Measurements from ENCODE around the gene AIMP1.

The AIMP1 gene

DNA sequence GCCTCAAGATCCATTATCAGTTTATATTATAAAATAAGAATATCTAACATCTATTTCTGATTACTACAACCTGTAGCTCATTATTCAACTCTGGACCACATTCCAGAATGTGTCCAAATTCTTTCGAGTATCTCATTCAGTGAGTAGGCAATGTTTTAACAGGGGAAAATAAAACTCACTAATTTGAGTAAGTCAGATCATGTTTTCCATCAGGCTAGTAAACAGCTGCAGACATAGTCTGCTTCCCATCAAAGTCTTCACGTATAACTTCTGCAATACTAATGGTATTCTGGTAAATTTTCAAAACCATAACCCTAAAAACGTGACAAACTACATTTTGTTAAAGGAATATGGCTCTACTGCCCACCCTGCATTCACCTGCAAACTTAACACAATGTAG is 32.1 kb upstream of the AIMP1 start:
- H3K4me3 ChIP-seq (replicated peaks; ENCODE audit: low read depth, low read length): no peak overlapping the region
- DNase-seq (ENCODE audit: extremely low read depth, low read depth): no peak
- TF ChIP-seq, protein P1, sequence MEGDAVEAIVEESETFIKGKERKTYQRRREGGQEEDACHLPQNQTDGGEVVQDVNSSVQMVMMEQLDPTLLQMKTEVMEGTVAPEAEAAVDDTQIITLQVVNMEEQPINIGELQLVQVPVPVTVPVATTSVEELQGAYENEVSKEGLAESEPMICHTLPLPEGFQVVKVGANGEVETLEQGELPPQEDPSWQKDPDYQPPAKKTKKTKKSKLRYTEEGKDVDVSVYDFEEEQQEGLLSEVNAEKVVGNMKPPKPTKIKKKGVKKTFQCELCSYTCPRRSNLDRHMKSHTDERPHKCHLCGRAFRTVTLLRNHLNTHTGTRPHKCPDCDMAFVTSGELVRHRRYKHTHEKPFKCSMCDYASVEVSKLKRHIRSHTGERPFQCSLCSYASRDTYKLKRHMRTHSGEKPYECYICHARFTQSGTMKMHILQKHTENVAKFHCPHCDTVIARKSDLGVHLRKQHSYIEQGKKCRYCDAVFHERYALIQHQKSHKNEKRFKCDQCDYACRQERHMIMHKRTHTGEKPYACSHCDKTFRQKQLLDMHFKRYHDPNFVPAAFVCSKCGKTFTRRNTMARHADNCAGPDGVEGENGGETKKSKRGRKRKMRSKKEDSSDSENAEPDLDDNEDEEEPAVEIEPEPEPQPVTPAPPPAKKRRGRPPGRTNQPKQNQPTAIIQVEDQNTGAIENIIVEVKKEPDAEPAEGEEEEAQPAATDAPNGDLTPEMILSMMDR (IDR thresholded peaks at IDR 0.05; ENCODE audit: low read depth, low read length, missing control alignments): no peak

DNA sequence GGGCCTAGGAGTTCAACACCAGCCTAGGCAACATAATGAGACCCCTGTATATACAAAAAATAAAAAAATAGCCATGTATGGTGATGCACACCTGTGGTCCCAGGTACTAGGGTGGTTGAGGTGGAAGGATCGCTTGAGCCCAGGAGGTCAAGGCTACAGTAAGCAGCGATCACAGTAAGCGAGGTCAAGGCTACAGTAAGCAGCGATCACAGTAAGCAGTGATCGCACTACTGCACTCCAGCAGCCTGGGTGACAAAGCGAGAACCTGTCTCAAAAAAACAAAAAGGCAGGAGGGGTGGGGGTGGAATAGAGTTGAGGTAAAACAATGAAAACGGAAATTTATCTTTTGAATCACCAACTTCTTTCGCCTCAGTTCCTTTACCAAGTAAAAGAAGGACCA is 29.7 kb upstream of the AIMP1 start:
- no peak overlapping the region for H3K4me3 ChIP-seq (replicated peaks; ENCODE audit: low read depth, low read length)
- TF ChIP-seq, protein P1 (IDR thresholded peaks at IDR 0.05; ENCODE audit: low read depth, low read length, missing control alignments): no peak
- DNase-seq (ENCODE audit: extremely low read depth, low read depth): no peak

DNA sequence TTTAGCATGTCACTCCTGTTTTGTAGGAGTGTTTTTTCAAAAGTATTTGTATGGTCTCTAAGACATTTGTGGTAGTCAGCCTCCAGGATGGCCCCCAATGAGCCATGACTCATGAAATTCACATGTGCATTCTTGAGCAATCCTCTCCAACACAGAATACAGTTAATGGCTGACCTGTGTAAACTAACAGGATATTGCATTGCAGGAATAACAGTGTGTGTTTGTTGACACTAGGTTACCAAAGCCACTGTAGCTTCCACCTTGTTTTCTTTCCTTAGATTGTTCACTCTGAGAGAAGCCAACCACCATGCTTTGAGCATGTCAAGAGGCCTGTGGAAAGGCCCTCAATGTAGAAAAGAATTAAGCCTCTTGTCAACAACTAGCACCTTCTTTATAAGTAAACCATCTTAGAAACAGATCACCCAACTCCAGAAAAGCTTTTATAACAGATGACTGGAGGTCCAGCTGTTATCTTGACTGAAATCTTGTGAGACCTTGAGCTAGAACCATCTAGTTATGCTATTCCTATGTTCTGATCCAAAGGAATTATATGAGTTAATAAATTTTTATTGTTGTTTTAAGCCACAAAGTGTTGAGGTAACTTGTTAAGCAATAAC is 28.9 kb upstream of the AIMP1 start:
- H3K4me3 ChIP-seq (replicated peaks; ENCODE audit: low read depth, low read length): no peak overlapping the region
- TF ChIP-seq, protein P1 (IDR thresholded peaks at IDR 0.05; ENCODE audit: low read depth, low read length, missing control alignments): no peak
- DNase-seq (ENCODE audit: extremely low read depth, low read depth): peak; percentile 75

DNA sequence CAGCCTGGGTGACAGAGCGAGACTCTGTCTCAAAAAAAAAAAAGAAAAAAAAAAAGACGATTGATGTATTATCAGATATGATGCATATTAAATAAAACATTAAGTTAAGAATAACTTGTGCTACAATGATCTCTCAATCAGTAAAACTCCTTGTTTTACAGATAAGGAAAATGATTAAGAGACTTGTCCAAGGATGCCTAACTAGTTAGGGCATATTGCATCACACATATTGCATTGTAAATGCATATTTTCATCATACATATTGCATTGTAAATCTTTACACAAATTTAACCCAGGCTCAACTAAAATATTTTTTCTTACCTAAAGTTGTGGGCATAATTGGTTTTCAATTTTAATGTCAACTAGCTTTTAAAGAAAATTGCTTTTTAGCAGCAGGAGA is 26.6 kb upstream of the AIMP1 start:
- TF ChIP-seq, protein P1 (IDR thresholded peaks at IDR 0.05; ENCODE audit: low read depth, low read length, missing control alignments): no peak
- no peak for DNase-seq (ENCODE audit: extremely low read depth, low read depth)
- no peak overlapping the region for H3K4me3 ChIP-seq (replicated peaks; ENCODE audit: low read depth, low read length)

DNA sequence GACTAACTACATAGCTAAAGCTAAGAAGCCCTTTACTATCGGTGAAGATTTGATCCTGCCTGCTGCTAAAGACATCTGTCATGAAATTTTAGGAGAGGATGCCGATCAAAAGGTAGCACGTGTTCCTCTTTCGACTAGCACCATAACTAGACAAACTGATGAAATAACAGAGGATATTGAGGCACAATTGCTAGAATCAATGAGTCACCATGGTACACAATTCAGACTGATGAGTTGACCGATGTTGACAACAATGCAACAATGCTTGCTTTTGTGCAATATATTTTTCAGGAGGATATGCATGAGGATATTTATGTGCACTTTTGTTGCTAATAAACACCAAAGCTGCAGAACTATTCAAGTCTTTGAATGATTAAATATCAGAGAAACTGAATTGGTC is 24.7 kb upstream of the AIMP1 start:
- H3K4me3 ChIP-seq (replicated peaks; ENCODE audit: low read depth, low read length): no peak overlapping the region
- TF ChIP-seq, protein P1 (IDR thresholded peaks at IDR 0.05; ENCODE audit: low read depth, low read length, missing control alignments): no peak
- no peak for DNase-seq (ENCODE audit: extremely low read depth, low read depth)

DNA sequence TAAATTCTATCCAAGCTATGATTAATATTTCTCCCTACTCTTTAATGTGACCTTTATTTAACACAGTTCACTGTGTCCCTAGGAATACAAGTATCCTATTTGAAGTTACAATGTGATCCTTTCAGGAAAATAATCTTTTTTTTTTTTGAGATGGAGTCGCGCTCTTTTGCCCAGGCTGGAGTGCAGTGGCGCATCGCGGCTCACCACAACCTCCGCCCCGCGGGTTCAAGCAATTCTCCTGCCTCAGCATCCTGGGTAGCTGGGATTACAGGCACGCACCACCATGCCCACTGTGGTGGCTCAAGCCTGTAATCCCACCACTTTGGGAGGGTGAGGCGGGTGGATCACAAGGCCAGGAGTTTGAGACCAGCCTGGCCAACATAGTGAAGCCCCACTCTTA is 22.3 kb upstream of the AIMP1 start:
- no peak for DNase-seq (ENCODE audit: extremely low read depth, low read depth)
- H3K4me3 ChIP-seq (replicated peaks; ENCODE audit: low read depth, low read length): no peak overlapping the region
- TF ChIP-seq, protein P1 (IDR thresholded peaks at IDR 0.05; ENCODE audit: low read depth, low read length, missing control alignments): no peak
